ENCODE results near the gene CAPN2. TPM values are rescaled to one million over a fixed set of nuclear protein-coding genes. Genes with fewer than 3 reads are reported as not detected.

CAPN2 gene
- total and polyA plus RNA-seq, 3 donors from 2014 or later, result 99.0 to 179 (median 174) TPM

- TF ChIP-seq CTCF (IDR thresholded peaks at IDR 0.05) (no peak), POLR2A (IDR thresholded peaks at IDR 0.05) (no peak)
- no peak for DNase-seq
- intact Hi-C loops (cut with DNase I; ENCODE audit: low total_unique reads), result no loop called here
- Histone ChIP-seq H3K4me1 (peaks cover 21% of the 10 kb centered on the region), H3K9me3 (no peaks in the 10 kb centered on the region), H3K4me3 (no peak overlapping the region), H3K27ac (peak overlapping the region in 1 of 2 donors; percentile 12), H3K27me3 (no peaks in the 10 kb centered on the region), H3K36me3 (ENCODE audit: low read depth, missing control alignments) (no peaks in the 10 kb centered on the region)
- WGBS, 2 donors, result 64 to 79% methylated on average over 4 of the region's 4 CpGs
Measured at GRCh38 chr1:223775054-223775453, 62.7 kb downstream of the CAPN2 start.

- WGBS, 2 donors, result 75 to 78% methylated on average over 1 of the region's 1 CpG
- TF ChIP-seq CTCF (IDR thresholded peaks at IDR 0.05) (no peak), POLR2A (IDR thresholded peaks at IDR 0.05) (no peak)
- intact Hi-C loops (cut with DNase I; ENCODE audit: low total_unique reads), result no loop called here
- Histone ChIP-seq H3K4me3 (no peak overlapping the region), H3K4me1 (peaks cover 20% of the 10 kb centered on the region), H3K9me3 (no peaks in the 10 kb centered on the region), H3K27ac (peak overlapping the region in 1 of 2 donors; percentile 12), H3K27me3 (no peaks in the 10 kb centered on the region), H3K36me3 (ENCODE audit: low read depth, missing control alignments) (no peaks in the 10 kb centered on the region)
- no peak for DNase-seq
Measured at GRCh38 chr1:223775711-223776074, 63.4 kb downstream of the CAPN2 start.

- H3K4me1 ChIP-seq, result peaks cover 14% of the 10 kb centered on the region
- H3K4me3 ChIP-seq, result no peak overlapping the region
- no peaks in the 10 kb centered on the region for H3K36me3 ChIP-seq (ENCODE audit: low read depth, missing control alignments)
- TF ChIP-seq POLR2A (IDR thresholded peaks at IDR 0.05) (no peak), CTCF (IDR thresholded peaks at IDR 0.05) (no peak)
- intact Hi-C loops (cut with DNase I; ENCODE audit: low total_unique reads), result no loop called here
- DNase-seq, result no peak
- 65 to 72% methylated on average over 9 of the region's 9 CpGs for WGBS, 2 donors
- no peaks in the 10 kb centered on the region for H3K9me3 ChIP-seq
- H3K27me3 ChIP-seq, result no peaks in the 10 kb centered on the region
- H3K27ac ChIP-seq, result peak overlapping the region in 1 of 2 donors; percentile 12
Measured at GRCh38 chr1:223776075-223776814, 63.9 kb downstream of the CAPN2 start.

- no peaks in the 10 kb centered on the region for H3K9me3 ChIP-seq
- no peaks in the 10 kb centered on the region for H3K36me3 ChIP-seq (ENCODE audit: low read depth, missing control alignments)
- intact Hi-C loops (cut with DNase I; ENCODE audit: low total_unique reads), result no loop called here
- peaks cover 7% of the 10 kb centered on the region for H3K4me1 ChIP-seq
- H3K27me3 ChIP-seq, result no peaks in the 10 kb centered on the region
- TF ChIP-seq CTCF (IDR thresholded peaks at IDR 0.05), result no peak
- no peak for TF ChIP-seq POLR2A (IDR thresholded peaks at IDR 0.05)
- WGBS, 2 donors, result 87 to 89% methylated on average over 10 of the region's 10 CpGs
- no peak for DNase-seq
- H3K27ac ChIP-seq, result peak overlapping the region in 1 of 2 donors; percentile 12
- no peak overlapping the region for H3K4me3 ChIP-seq
Measured at GRCh38 chr1:223776826-223777454, 64.6 kb downstream of the CAPN2 start.

Data from testis (tissue), 3 donors.